Suprapubic skin (tissue), 4 donors: ENCODE data around the gene ST6GALNAC6. TPM values are rescaled to one million over a fixed set of nuclear protein-coding genes. Genes with fewer than 3 reads are reported as not detected.

Source experiments
- DNase-seq, 2 donors: peaks; one replicate each; pipeline ENCODE4 v3.0.0-alpha.2; 2019; ENCODE audit warnings: low spot score in 2 of 2
- H3K27ac ChIP-seq: fragments of 200-600 bp; sonication (generic); one replicate; pipeline ENCODE4 v1.5.1; 2019
- H3K27me3 ChIP-seq: fragments of 200-600 bp; sonication (generic); one replicate; pipeline ENCODE4 v1.5.1; 2019
- H3K36me3 ChIP-seq: fragments of 200-600 bp; sonication (generic); one replicate; pipeline ENCODE4 v1.5.1; 2019
- H3K4me1 ChIP-seq: fragments of 200-600 bp; sonication (generic); one replicate; pipeline ENCODE4 v1.5.1; 2019
- H3K4me3 ChIP-seq: fragments of 200-600 bp; sonication (generic); one replicate; pipeline ENCODE4 v1.5.1; 2019; ENCODE audit warnings: mild to moderate bottlenecking
- H3K9me3 ChIP-seq: fragments of 200-600 bp; sonication (generic); one replicate; pipeline ENCODE4 v1.5.1; 2019
- EP300 ChIP-seq: sonication (generic); formaldehyde crosslinking; IDR thresholded peaks from one replicate; pipeline ENCODE4 v1.6.1; 2017; ENCODE audit warnings: antibody characterized with exemption
- POLR2A ChIP-seq, 2 donors: fragments of 450-650 bp; IDR thresholded peaks; one replicate each; pipeline ENCODE4 v1.6.1; 2017; ENCODE audit warnings: antibody characterized with exemption in 2 of 2, mild to moderate bottlenecking in 2 of 2, moderate library complexity in 2 of 2
- POLR2AphosphoS5 ChIP-seq, 3 donors: sonication (generic); formaldehyde crosslinking; IDR thresholded peaks; one replicate each; pipeline ENCODE4 v1.6.1; 2017; ENCODE audit warnings: antibody characterized with exemption in 3 of 3
- WGBS: methylation state at CpG from one replicate; pipeline ENCODE4 v1.1.5; 2018; 5-methylcytosine and 5-hydroxymethylcytosine counted together
- total RNA-seq, 4 donors: library from RNA; depleted of rRNA; stranded (reverse); fragments of >200 nt; gene quantifications; one replicate each; pipeline ENCODE4 v1.1.0, GENCODE V29; 2016
- TF ChIP-seq, protein P1 (sequence below), 2 donors: fragments of 200-600 bp in 1 of 2; fragments of 450-650 bp in 1 of 2; sonication (generic) in 1 of 2; IDR thresholded peaks; one replicate each; pipeline ENCODE4 v1.5.1; 2016 to 2019; ENCODE audit warnings: antibody characterized with exemption in 2 of 2, mild to moderate bottlenecking in 1 of 2, moderate library complexity in 1 of 2

ST6GALNAC6 gene
- total RNA-seq, 4 donors from 2014 or later: 41.6 to 50.5 (median 47.0) TPM

DNA sequence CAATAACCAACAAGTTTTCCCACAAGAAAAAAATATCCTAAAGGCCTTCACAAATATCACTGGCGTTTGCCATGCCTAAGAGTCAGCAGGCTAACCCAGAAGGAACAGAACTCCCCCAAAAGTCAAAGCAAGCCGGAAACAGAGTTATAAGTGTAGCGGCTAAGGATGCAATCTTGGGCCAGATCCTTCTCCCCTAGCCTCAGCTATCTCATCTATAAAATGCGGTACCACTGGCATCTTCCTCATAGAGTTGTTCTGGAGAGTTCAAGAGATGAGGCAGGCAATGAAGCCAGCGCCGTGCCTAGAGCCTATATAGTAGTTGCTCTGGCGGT is 37.6 kb upstream of the ST6GALNAC6 start:
- Histone ChIP-seq H3K36me3 (peaks cover 16% of the 10 kb centered on the region), H3K4me1 (peaks cover 35% of the 10 kb centered on the region), H3K4me3 (peak overlapping the region; percentile 81), H3K27ac (no peak overlapping the region), H3K27me3 (no peaks in the 10 kb centered on the region), H3K9me3 (no peaks in the 10 kb centered on the region)
- DNase-seq: no peak
- TF ChIP-seq POLR2AphosphoS5 (IDR thresholded peaks at IDR 0.05) (no peak), POLR2A (IDR thresholded peaks at IDR 0.05) (no peak), EP300 (no peak)
- TF ChIP-seq, protein P1, sequence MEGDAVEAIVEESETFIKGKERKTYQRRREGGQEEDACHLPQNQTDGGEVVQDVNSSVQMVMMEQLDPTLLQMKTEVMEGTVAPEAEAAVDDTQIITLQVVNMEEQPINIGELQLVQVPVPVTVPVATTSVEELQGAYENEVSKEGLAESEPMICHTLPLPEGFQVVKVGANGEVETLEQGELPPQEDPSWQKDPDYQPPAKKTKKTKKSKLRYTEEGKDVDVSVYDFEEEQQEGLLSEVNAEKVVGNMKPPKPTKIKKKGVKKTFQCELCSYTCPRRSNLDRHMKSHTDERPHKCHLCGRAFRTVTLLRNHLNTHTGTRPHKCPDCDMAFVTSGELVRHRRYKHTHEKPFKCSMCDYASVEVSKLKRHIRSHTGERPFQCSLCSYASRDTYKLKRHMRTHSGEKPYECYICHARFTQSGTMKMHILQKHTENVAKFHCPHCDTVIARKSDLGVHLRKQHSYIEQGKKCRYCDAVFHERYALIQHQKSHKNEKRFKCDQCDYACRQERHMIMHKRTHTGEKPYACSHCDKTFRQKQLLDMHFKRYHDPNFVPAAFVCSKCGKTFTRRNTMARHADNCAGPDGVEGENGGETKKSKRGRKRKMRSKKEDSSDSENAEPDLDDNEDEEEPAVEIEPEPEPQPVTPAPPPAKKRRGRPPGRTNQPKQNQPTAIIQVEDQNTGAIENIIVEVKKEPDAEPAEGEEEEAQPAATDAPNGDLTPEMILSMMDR (IDR thresholded peaks at IDR 0.05): no peak
- 4% methylated on average over 7 of the region's 7 CpGs for WGBS

DNA sequence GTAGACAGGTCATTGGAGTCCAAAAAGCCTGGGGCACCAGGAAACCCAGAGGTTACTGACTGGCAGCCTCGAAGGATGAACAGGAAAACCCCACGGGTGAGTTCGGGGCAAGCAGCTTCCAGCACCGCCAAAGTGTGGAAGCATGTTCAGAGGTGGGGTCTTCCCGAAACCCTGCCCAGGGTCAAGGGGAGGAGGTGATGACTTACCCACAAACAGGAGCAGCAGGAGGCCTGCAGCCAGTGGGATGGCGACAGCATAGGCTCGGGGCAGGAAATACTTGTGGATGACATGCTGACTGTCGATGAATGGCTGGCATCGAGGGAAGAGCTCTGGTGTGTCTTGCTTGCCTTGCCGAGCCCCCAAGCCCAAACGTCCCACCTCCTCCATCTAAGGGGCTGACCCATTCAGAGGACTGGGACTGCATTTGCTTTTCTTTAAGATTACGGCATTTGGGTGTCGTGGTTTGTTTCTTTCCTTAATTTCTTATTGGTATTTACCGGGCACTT is 37.0 kb upstream of the ST6GALNAC6 start:
- Histone ChIP-seq H3K36me3 (peaks cover 10% of the 10 kb centered on the region), H3K4me1 (peaks cover 38% of the 10 kb centered on the region), H3K27ac (no peak overlapping the region), H3K9me3 (no peaks in the 10 kb centered on the region), H3K27me3 (no peaks in the 10 kb centered on the region), H3K4me3 (peak overlapping the region; percentile 81)
- TF ChIP-seq POLR2A (IDR thresholded peaks at IDR 0.05): no peak
- TF ChIP-seq, protein P1 (IDR thresholded peaks at IDR 0.05): no peak
- TF ChIP-seq POLR2AphosphoS5 (IDR thresholded peaks at IDR 0.05): no peak
- no peak for TF ChIP-seq EP300
- 70% methylated on average over 14 of the region's 14 CpGs for WGBS
- no peak for DNase-seq

DNA sequence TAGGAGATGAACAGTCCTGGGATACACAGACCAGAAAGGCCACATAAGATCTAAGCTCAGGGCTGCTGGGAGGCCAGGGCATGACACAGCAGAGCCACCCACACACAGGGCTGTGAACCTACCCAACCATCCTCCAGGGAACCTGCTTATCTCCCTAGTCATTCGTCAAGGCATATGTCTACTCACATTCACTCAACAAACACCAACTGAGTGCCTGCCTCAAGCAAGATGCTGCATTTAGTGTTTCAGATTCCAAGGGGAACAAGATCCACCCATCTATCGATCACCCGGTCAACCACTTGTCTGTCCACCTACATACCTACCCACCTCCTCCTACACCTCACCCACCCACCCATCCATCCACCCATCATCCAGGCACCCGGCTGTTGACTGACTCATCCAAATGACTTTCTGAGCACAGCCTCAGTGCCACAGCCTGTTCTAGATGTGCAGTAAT is 36.4 kb upstream of the ST6GALNAC6 start:
- H3K9me3 ChIP-seq: no peaks in the 10 kb centered on the region
- no peak overlapping the region for H3K27ac ChIP-seq
- H3K36me3 ChIP-seq: peaks cover 10% of the 10 kb centered on the region
- no peaks in the 10 kb centered on the region for H3K27me3 ChIP-seq
- no peak for DNase-seq
- TF ChIP-seq POLR2A (IDR thresholded peaks at IDR 0.05) (no peak), POLR2AphosphoS5 (IDR thresholded peaks at IDR 0.05) (no peak)
- H3K4me1 ChIP-seq: peaks cover 44% of the 10 kb centered on the region
- H3K4me3 ChIP-seq: no peak overlapping the region
- 67% methylated on average over 4 of the region's 4 CpGs for WGBS

DNA sequence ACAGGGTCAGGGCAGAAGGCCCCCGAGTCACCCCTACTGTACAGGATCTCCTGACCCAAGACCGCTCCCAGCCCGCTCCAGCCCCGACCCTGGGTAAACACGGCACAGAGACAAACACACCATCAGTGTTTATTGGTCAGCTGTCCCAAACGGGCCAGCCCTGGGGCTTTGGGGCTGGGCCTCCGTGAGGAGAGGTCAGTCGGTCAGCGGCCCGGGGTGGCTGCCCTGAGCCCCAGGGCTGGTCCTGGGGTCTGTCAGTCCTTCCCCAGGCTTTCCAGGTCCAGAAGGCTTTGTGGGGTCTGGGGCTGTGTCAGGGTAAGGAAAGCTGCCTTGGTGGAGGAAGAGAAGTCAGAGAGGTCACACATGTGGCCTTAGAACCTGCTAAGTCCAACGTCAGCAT is 35.6 kb upstream of the ST6GALNAC6 start:
- Histone ChIP-seq H3K4me3 (no peak overlapping the region), H3K36me3 (peaks cover 7% of the 10 kb centered on the region), H3K4me1 (peaks cover 52% of the 10 kb centered on the region), H3K9me3 (no peaks in the 10 kb centered on the region), H3K27me3 (no peaks in the 10 kb centered on the region), H3K27ac (no peak overlapping the region)
- WGBS: 77% methylated on average over 8 of the region's 11 CpGs
- TF ChIP-seq POLR2AphosphoS5 (IDR thresholded peaks at IDR 0.05): no peak
- TF ChIP-seq, protein P1 (IDR thresholded peaks at IDR 0.05): no peak
- TF ChIP-seq EP300: no peak
- TF ChIP-seq POLR2A (IDR thresholded peaks at IDR 0.05): no peak
- no peak for DNase-seq

DNA sequence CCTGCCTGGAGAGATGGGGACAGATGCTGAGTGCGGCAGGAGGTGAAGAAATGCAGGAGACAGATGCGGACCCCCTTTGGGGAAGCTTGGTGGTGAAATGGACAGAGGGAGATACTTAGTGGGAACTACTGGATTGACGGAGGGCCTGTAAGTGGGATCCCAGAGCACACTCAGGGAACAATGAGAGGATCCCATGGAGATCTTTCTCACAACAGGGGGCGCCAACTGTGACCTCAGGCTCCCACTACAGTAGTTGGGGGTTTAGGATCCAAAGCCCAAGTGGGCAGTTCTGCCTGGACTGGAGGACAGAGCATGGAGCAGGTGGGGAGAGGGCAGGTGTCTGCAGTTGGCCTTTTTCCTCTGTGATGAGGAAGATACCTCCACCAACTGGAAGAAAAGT is 34.8 kb upstream of the ST6GALNAC6 start:
- no peak overlapping the region for H3K4me3 ChIP-seq
- DNase-seq: no peak
- no peaks in the 10 kb centered on the region for H3K27me3 ChIP-seq
- no peak for TF ChIP-seq POLR2A (IDR thresholded peaks at IDR 0.05)
- no peak for TF ChIP-seq POLR2AphosphoS5 (IDR thresholded peaks at IDR 0.05)
- no peak for TF ChIP-seq EP300
- TF ChIP-seq, protein P1 (IDR thresholded peaks at IDR 0.05): no peak
- WGBS: 83% methylated on average over 4 of the region's 4 CpGs
- peaks cover 5% of the 10 kb centered on the region for H3K36me3 ChIP-seq
- no peaks in the 10 kb centered on the region for H3K9me3 ChIP-seq
- peaks cover 59% of the 10 kb centered on the region for H3K4me1 ChIP-seq
- no peak overlapping the region for H3K27ac ChIP-seq
